Heart left ventricle (tissue), 13 donors: ENCODE results near the gene VPS37C.

ENCODE experiments used
- POLR2A ChIP-seq, 2 donors: fragments of 450-650 bp; IDR thresholded peaks; one replicate each; pipeline ENCODE4 v1.6.1; 2017; ENCODE audit warnings: antibody characterized with exemption in 2 of 2, mild to moderate bottlenecking in 2 of 2, moderate library complexity in 2 of 2
- TF ChIP-seq, protein P1 (sequence below), 12 donors: fragments of 200-600 bp; sonication (generic) in 4 of 12; IDR thresholded peaks; one replicate each; pipeline versions ENCODE4 v1.5.0 to v1.8.0; 2018 to 2022; ENCODE audit warnings: antibody characterized with exemption in 12 of 12, mild to moderate bottlenecking in 5 of 12
- donor health status: ischemic (EF 13 %, LVEDD 7.1; RV severe dilation, severe dysfunction).
- donor health status: DM: no; HTN: yes; CAD: no.
- donor health status: DM: no; HTN: no; CAD: no.
- donor health status: ischemic (EF 25% LVEDD 6.9; RV normal size, moderate dysfunction).
- donor health status: ischemic (EF 25% LVEDD 5.7; RV mildly dilated, moderate dysfunction).
- donor health status: ischemic (EF 35%, LVEDD 5.7; RV mildly dilated, moderate dysfunction).
- donor health status: nonischemic (EF 11% LVEDD 7.7; RV severe dilation, severe dysfunction).
- donor health status: DM: yes; HTN: yes; CAD: no.
- donor health status: PGD.
- donor health status: ischemic (EF 29% LVEDD 5.4; RV normal size, mild dysfunction).
- donor health status: nonischemic (EF 23%, LVEDD 6.1; RV moderate dilation, normal function).

- TF ChIP-seq, protein P1, sequence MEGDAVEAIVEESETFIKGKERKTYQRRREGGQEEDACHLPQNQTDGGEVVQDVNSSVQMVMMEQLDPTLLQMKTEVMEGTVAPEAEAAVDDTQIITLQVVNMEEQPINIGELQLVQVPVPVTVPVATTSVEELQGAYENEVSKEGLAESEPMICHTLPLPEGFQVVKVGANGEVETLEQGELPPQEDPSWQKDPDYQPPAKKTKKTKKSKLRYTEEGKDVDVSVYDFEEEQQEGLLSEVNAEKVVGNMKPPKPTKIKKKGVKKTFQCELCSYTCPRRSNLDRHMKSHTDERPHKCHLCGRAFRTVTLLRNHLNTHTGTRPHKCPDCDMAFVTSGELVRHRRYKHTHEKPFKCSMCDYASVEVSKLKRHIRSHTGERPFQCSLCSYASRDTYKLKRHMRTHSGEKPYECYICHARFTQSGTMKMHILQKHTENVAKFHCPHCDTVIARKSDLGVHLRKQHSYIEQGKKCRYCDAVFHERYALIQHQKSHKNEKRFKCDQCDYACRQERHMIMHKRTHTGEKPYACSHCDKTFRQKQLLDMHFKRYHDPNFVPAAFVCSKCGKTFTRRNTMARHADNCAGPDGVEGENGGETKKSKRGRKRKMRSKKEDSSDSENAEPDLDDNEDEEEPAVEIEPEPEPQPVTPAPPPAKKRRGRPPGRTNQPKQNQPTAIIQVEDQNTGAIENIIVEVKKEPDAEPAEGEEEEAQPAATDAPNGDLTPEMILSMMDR (IDR thresholded peaks at IDR 0.05) = no peak
- no peak for TF ChIP-seq POLR2A (IDR thresholded peaks at IDR 0.05)
Observed at GRCh38 chr11:61110255-61111049, 50.8 kb downstream of the VPS37C start.
